ENCODE data around the gene KRT23. TPM values are rescaled to one million over a fixed set of nuclear protein-coding genes. Genes with fewer than 3 reads are reported as not detected.

KRT23 gene
- total RNA-seq, 1 donor from 2014 or later, result 1.1 TPM

GRCh38 chr17:40879026-40879425 lies 58.4 kb downstream of the KRT23 start:
- TF ChIP-seq, protein P1, sequence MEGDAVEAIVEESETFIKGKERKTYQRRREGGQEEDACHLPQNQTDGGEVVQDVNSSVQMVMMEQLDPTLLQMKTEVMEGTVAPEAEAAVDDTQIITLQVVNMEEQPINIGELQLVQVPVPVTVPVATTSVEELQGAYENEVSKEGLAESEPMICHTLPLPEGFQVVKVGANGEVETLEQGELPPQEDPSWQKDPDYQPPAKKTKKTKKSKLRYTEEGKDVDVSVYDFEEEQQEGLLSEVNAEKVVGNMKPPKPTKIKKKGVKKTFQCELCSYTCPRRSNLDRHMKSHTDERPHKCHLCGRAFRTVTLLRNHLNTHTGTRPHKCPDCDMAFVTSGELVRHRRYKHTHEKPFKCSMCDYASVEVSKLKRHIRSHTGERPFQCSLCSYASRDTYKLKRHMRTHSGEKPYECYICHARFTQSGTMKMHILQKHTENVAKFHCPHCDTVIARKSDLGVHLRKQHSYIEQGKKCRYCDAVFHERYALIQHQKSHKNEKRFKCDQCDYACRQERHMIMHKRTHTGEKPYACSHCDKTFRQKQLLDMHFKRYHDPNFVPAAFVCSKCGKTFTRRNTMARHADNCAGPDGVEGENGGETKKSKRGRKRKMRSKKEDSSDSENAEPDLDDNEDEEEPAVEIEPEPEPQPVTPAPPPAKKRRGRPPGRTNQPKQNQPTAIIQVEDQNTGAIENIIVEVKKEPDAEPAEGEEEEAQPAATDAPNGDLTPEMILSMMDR (IDR thresholded peaks at IDR 0.05), result no peak
- H3K27ac ChIP-seq, result no peak overlapping the region
- H3K27me3 ChIP-seq, result no peaks in the 10 kb centered on the region
- intact Hi-C loops (cut with DNase I), result no loop called here
- H3K4me3 ChIP-seq, result no peak overlapping the region
- H3K9me3 ChIP-seq, result no peaks in the 10 kb centered on the region
- DNase-seq, result no peak
- no peak for ATAC-seq
- H3K4me1 ChIP-seq, result no peaks in the 10 kb centered on the region
- no peaks in the 10 kb centered on the region for H3K36me3 ChIP-seq

DNA sequence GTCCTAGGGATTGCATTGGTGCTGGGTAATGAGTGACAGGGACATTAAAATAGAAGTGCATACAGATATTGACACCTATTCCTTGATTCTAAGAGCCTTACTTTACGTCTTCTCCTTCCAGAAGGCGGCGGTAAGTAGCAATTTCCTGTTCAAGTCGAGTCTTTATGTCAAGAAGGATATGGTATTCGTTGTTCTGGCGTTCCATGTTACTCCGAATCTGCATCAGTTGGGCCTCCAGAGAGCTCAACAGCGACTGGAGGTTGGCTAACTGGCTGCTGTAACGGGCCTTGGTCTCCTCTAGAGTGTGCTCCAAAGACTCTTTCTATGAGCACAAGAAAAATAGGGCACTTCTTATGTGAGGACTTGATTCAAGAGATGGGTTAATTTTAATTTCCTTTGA lies 59.4 kb downstream of the KRT23 start:
- intact Hi-C loops (cut with DNase I), result no loop called here

GRCh38 chr17:40873801-40874200 lies 63.6 kb downstream of the KRT23 start:
- no peaks in the 10 kb centered on the region for H3K36me3 ChIP-seq
- intact Hi-C loops (cut with DNase I), result no loop called here
- TF ChIP-seq, protein P1 (IDR thresholded peaks at IDR 0.05), result no peak

More for the DNA sequence above, 59.4 kb downstream of the KRT23 start:
- TF ChIP-seq, protein P1 (IDR thresholded peaks at IDR 0.05), result no peak
- no peak for DNase-seq
- Histone ChIP-seq H3K4me3 (no peak overlapping the region), H3K9me3 (no peaks in the 10 kb centered on the region), H3K36me3 (no peaks in the 10 kb centered on the region), H3K4me1 (no peaks in the 10 kb centered on the region), H3K27ac (no peak overlapping the region), H3K27me3 (no peaks in the 10 kb centered on the region)
- ATAC-seq, result no peak

GRCh38 chr17:40873255-40873654 lies 64.2 kb downstream of the KRT23 start:
- TF ChIP-seq, protein P1 (IDR thresholded peaks at IDR 0.05), result no peak
- DNase-seq (no peak), ATAC-seq (no peak)
- Histone ChIP-seq H3K27ac (no peak overlapping the region), H3K9me3 (no peaks in the 10 kb centered on the region), H3K27me3 (peaks cover 12% of the 10 kb centered on the region), H3K36me3 (no peaks in the 10 kb centered on the region), H3K4me1 (no peaks in the 10 kb centered on the region), H3K4me3 (no peak overlapping the region)
- intact Hi-C loops (cut with DNase I), result no loop called here

More at GRCh38 chr17:40873801-40874200, 63.6 kb downstream of the KRT23 start:
- H3K27me3 ChIP-seq, result peaks cover 12% of the 10 kb centered on the region
- DNase-seq (no peak), ATAC-seq (no peak)
- no peak overlapping the region for H3K4me3 ChIP-seq
- no peak overlapping the region for H3K27ac ChIP-seq
- H3K4me1 ChIP-seq, result no peaks in the 10 kb centered on the region
- no peaks in the 10 kb centered on the region for H3K9me3 ChIP-seq

Other genes with a start within 250 kb of the KRT23 start
- gene KRT24, start 233.9 kb downstream of the KRT23 start, total RNA-seq, result not detected
- not detected for gene KRT25, start 182.3 kb downstream of the KRT23 start, total RNA-seq
- not detected for gene KRT26, start 165.4 kb downstream of the KRT23 start, total RNA-seq
- gene KRT27, start 155.1 kb downstream of the KRT23 start, total RNA-seq, result 0.55 TPM
- not detected for gene KRT28, start 137.7 kb downstream of the KRT23 start, total RNA-seq
- 36.8 TPM for gene KRT10, start 115.0 kb downstream of the KRT23 start, total RNA-seq
- gene KRT12, start 70.4 kb downstream of the KRT23 start, total RNA-seq, result not detected
- gene KRT20, start 52.4 kb downstream of the KRT23 start, total RNA-seq, result not detected
- gene KRT39, start 29.3 kb upstream of the KRT23 start, total RNA-seq, result 0.35 TPM
- gene KRT40, start 46.7 kb upstream of the KRT23 start, total RNA-seq, result not detected
- gene KRTAP3-3, start 56.5 kb upstream of the KRT23 start, total RNA-seq, result not detected
- gene KRTAP3-2, start 62.3 kb upstream of the KRT23 start, total RNA-seq, result not detected
- not detected for gene KRTAP3-1, start 71.5 kb upstream of the KRT23 start, total RNA-seq
- gene KRTAP1-5, start 89.6 kb upstream of the KRT23 start, total RNA-seq, result not detected
- gene KRTAP1-4, start 92.5 kb upstream of the KRT23 start, total RNA-seq, result not detected
- gene KRTAP1-3, start 97.2 kb upstream of the KRT23 start, total RNA-seq, result not detected
- gene KRTAP1-1, start 103.8 kb upstream of the KRT23 start, total RNA-seq, result not detected
- not detected for gene KRTAP2-1, start 109.7 kb upstream of the KRT23 start, total RNA-seq
- gene KRTAP2-2, start 117.6 kb upstream of the KRT23 start, total RNA-seq, result not detected
- gene KRTAP2-3, start 122.5 kb upstream of the KRT23 start, total RNA-seq, result not detected
- gene KRTAP2-4, start 128.2 kb upstream of the KRT23 start, total RNA-seq, result not detected
- not detected for gene KRTAP4-7, start 146.5 kb upstream of the KRT23 start, total RNA-seq
- gene KRTAP4-8, start 160.5 kb upstream of the KRT23 start, total RNA-seq, result not detected
- not detected for gene KRTAP4-16, start 164.6 kb upstream of the KRT23 start, total RNA-seq
- not detected for gene KRTAP4-9, start 167.7 kb upstream of the KRT23 start, total RNA-seq
- not detected for gene KRTAP4-11, start 180.7 kb upstream of the KRT23 start, total RNA-seq
- not detected for gene KRTAP4-12, start 186.5 kb upstream of the KRT23 start, total RNA-seq
- not detected for gene KRTAP4-6, start 202.9 kb upstream of the KRT23 start, total RNA-seq
- not detected for gene KRTAP4-5, start 212.2 kb upstream of the KRT23 start, total RNA-seq
- not detected for gene KRTAP4-4, start 223.1 kb upstream of the KRT23 start, total RNA-seq
- gene KRTAP4-3, start 230.6 kb upstream of the KRT23 start, total RNA-seq, result not detected
- gene KRTAP4-2, start 240.6 kb upstream of the KRT23 start, total RNA-seq, result not detected
- not detected for gene KRTAP4-1, start 247.3 kb upstream of the KRT23 start, total RNA-seq